NCI-H2196 treated with DMSO at 0.1 percent for 48 hours (cell line): ENCODE measurements around the gene ZNF653.
"Not testable (repeated sequence)": the region's sequence is repeated elsewhere in the genome, so short reads cannot be mapped to it uniquely, and the experiment has no call there.

Experiments used
- DNase-seq: peaks from one replicate; lab custom pipeline; 2025; ENCODE audit not compliant: unreplicated experiment; lab: John Stamatoyannopoulos, UW

The ZNF653 gene

GRCh38 chr19:11457831-11458230, 47.8 kb downstream of the ZNF653 start:
- DNase-seq, result no peak

- no peak for DNase-seq
These were observed 48.5 kb downstream of the ZNF653 start for GRCh38 chr19:11457115-11457514.

GRCh38 chr19:11456659-11457058, 49.0 kb downstream of the ZNF653 start:
- DNase-seq, result no peak

- DNase-seq, result not testable (repeated sequence)
These were observed 50.4 kb downstream of the ZNF653 start for GRCh38 chr19:11455233-11455554.

GRCh38 chr19:11453468-11454341, 51.9 kb downstream of the ZNF653 start:
- no peak for DNase-seq

GRCh38 chr19:11452620-11453310, 52.9 kb downstream of the ZNF653 start:
- no peak for DNase-seq

- no peak for DNase-seq
These were observed 53.6 kb downstream of the ZNF653 start for GRCh38 chr19:11451871-11452619.

- DNase-seq, result no peak
These were observed 54.2 kb downstream of the ZNF653 start for GRCh38 chr19:11451327-11451870.

GRCh38 chr19:11450570-11451326, 54.9 kb downstream of the ZNF653 start:
- no peak for DNase-seq

GRCh38 chr19:11448923-11449554, 56.6 kb downstream of the ZNF653 start:
- no peak for DNase-seq

- no peak for DNase-seq
These were observed 57.2 kb downstream of the ZNF653 start for GRCh38 chr19:11448410-11448809.

GRCh38 chr19:11447347-11448262, 58.0 kb downstream of the ZNF653 start:
- DNase-seq, result no peak

GRCh38 chr19:11446652-11447301, 58.9 kb downstream of the ZNF653 start:
- no peak for DNase-seq

- DNase-seq, result no peak
These were observed 59.4 kb downstream of the ZNF653 start for GRCh38 chr19:11446271-11446651.

- no peak for DNase-seq
These were observed 60.5 kb downstream of the ZNF653 start for GRCh38 chr19:11445141-11445540.

- DNase-seq, result no peak
These were observed 61.6 kb downstream of the ZNF653 start for GRCh38 chr19:11444059-11444458.

- DNase-seq, result no peak
These were observed 67.7 kb downstream of the ZNF653 start for GRCh38 chr19:11437955-11438354.

- no peak for DNase-seq
These were observed 69.8 kb downstream of the ZNF653 start for GRCh38 chr19:11435833-11436313.
